IPS DF 6.9 (cell line): ENCODE measurements around the gene XRN2.
"Not testable (repeated sequence)": the region's sequence is repeated elsewhere in the genome, so short reads cannot be mapped to it uniquely, and the experiment has no call there.

Experiments used
- DNase-seq: peaks from one replicate; pipeline ENCODE4 v3.0.0-alpha.2; 2013; ENCODE audit warnings: low read depth, low spot score
- H3K27ac ChIP-seq: one replicate; pipeline ENCODE4 v1.5.1; 2013; ENCODE audit warnings: low read length, control low read depth
- H3K27me3 ChIP-seq: 2 replicates; pipeline ENCODE4 v1.6.1; 2013; ENCODE audit warnings: mild to moderate bottlenecking, low read length; ENCODE audit not compliant: control insufficient read depth, insufficient read depth
- H3K36me3 ChIP-seq: 2 replicates; pipeline ENCODE4 v1.6.1; 2013; ENCODE audit warnings: low read length; ENCODE audit not compliant: control insufficient read depth, insufficient read depth
- H3K4me1 ChIP-seq: 2 replicates; pipeline ENCODE4 v1.6.1; 2013; ENCODE audit warnings: low read length; ENCODE audit not compliant: control insufficient read depth, insufficient read depth
- H3K4me3 ChIP-seq: 2 replicates; pipeline ENCODE4 v1.5.1; 2013; ENCODE audit warnings: mild to moderate bottlenecking, low read length
- H3K9me3 ChIP-seq: 2 replicates; pipeline ENCODE4 v1.6.1; 2013; ENCODE audit warnings: low read length, inconsistent platforms; ENCODE audit not compliant: control insufficient read depth, insufficient read depth
- WGBS: extraction: QIAGEN DNeasy Blood & Tissue Kit; methylation state at CpG from one replicate; pipeline ENCODE4 v1.1.7; 2013; ENCODE audit warnings: mixed read lengths, missing lambda C conversion rate; ENCODE audit not compliant: insufficient read length, insufficient coverage; 5-methylcytosine and 5-hydroxymethylcytosine counted together

Gene XRN2

GRCh38 chr20:21365771-21366170 is 62.6 kb downstream of the XRN2 start:
- no peak for DNase-seq
- Histone ChIP-seq H3K4me1 (no peaks in the 10 kb centered on the region), H3K27ac (no peak overlapping the region), H3K4me3 (no peak overlapping the region), H3K27me3 (no peaks in the 10 kb centered on the region), H3K9me3 (no peaks in the 10 kb centered on the region), H3K36me3 (peaks cover 7% of the 10 kb centered on the region; the same call in 1 of the 2 replicates)
- no CpG with 5 or more reads among the region's 3 CpGs for WGBS

DNA sequence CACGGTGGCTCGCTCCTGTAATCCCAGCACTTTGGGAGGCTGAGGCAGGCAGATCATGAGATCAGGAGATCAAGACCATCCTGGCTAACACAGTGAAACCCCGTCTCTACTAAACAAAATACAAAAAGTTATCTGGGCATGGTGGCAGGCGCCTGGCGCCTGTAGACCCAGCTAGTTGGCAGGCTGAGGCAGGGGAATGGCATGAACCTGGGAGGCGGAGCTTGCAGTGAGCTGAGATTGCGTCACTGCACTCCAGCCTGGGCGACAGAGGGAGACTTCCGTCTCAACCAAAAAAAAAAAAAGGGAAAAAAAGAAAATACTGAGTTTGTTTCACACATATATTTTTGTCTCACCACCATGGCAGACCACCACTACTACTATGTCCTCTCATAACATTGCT is 63.1 kb downstream of the XRN2 start:
- WGBS = no CpG with 5 or more reads among the region's 9 CpGs
- H3K4me3 ChIP-seq, H3K27me3 ChIP-seq, H3K27ac ChIP-seq, H3K4me1 ChIP-seq, H3K36me3 ChIP-seq, H3K9me3 ChIP-seq, DNase-seq: not testable (repeated sequence)

DNA sequence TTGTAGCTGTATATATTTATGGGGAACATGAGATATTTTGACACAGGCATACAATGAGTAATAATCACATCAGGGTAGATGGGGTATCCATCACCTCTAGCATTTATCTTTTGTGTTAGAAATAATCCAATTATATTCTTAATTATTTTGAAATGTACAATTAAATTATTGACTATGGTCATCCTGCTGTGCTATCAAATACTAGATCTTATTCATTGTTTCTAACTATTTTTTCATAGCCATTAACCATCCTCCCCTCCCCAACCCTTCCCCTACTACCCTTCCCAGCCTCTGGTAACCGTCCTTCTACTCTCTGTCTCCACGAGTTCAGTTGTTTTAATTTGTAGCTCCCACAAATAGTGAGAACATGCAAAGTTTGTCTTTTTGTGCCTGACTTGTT is 65.7 kb downstream of the XRN2 start:
- peaks cover 3% of the 10 kb centered on the region; the same call in 1 of the 2 replicates for H3K36me3 ChIP-seq
- no peak overlapping the region for H3K4me3 ChIP-seq
- H3K9me3 ChIP-seq = no peaks in the 10 kb centered on the region
- no peak overlapping the region for H3K27ac ChIP-seq
- no peak for DNase-seq
- H3K4me1 ChIP-seq = no peaks in the 10 kb centered on the region
- WGBS = no CpG with 5 or more reads among the region's 2 CpGs
- H3K27me3 ChIP-seq = no peaks in the 10 kb centered on the region

- peaks cover 3% of the 10 kb centered on the region; the same call in 1 of the 2 replicates for H3K36me3 ChIP-seq
Measured at GRCh38 chr20:21371193-21371592, 68.1 kb downstream of the XRN2 start.

DNA sequence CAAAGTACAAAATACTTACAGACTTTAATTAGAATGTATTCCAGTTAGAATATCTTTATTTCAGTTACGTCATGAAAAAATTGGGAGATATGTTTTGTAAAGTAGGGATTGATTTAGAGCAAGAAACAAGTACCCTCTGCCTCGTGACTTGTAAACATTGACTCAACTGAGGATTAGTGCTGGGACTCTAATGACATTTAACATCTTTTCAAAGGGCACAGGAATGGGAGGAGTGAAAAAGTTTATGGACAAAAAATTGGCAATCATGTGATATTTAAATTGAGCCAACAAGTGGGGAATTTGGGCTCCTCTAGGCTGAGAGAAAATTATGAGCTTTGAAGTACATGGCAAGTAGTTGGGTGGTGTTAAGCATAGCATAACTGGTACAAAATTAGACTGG is 68.9 kb downstream of the XRN2 start:
- Histone ChIP-seq H3K4me1 (no peaks in the 10 kb centered on the region), H3K9me3 (no peaks in the 10 kb centered on the region), H3K36me3 (no peaks in the 10 kb centered on the region), H3K27ac (no peak overlapping the region), H3K27me3 (no peaks in the 10 kb centered on the region), H3K4me3 (no peak overlapping the region)
- 100% methylated on average over 1 of the region's 2 CpGs for WGBS
- DNase-seq = no peak

More at GRCh38 chr20:21371193-21371592, 68.1 kb downstream of the XRN2 start:
- H3K27ac ChIP-seq = no peak overlapping the region
- no peaks in the 10 kb centered on the region for H3K4me1 ChIP-seq
- H3K9me3 ChIP-seq = no peaks in the 10 kb centered on the region
- no CpG with 5 or more reads among the region's 1 CpG for WGBS
- no peak overlapping the region for H3K4me3 ChIP-seq
- no peak for DNase-seq
- no peaks in the 10 kb centered on the region for H3K27me3 ChIP-seq

- H3K27me3 ChIP-seq = no peaks in the 10 kb centered on the region
- no CpG with 5 or more reads among the region's 1 CpG for WGBS
- H3K36me3 ChIP-seq = no peaks in the 10 kb centered on the region
- no peaks in the 10 kb centered on the region for H3K9me3 ChIP-seq
- no peak for DNase-seq
- no peak overlapping the region for H3K27ac ChIP-seq
- H3K4me3 ChIP-seq = no peak overlapping the region
- no peaks in the 10 kb centered on the region for H3K4me1 ChIP-seq
Measured at GRCh38 chr20:21373436-21373835, 70.3 kb downstream of the XRN2 start.

DNA sequence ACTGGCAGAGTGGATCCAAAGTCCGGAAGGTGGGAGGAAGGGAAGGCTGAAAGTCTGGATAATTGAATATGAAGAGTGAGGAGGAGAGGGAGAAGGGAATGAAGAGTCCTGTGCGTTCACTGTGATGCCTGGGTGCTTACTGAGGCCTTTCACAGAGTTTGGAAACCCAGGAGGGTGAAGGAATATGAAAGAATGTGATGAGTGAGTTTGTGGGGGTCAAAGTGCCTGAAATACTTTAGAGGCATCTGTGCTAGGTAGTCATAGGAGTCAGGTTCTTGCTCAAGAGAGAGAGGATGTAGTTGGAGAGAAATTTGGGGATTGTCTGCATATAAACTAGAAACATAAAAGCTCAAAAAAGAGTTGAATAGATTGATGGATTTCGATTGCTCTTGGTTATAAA is 73.5 kb downstream of the XRN2 start:
- H3K27me3 ChIP-seq = no peaks in the 10 kb centered on the region
- H3K4me3 ChIP-seq = no peak overlapping the region
- no peaks in the 10 kb centered on the region for H3K4me1 ChIP-seq
- no peaks in the 10 kb centered on the region for H3K9me3 ChIP-seq
- no peaks in the 10 kb centered on the region; the same call in 1 of the 2 replicates for H3K36me3 ChIP-seq
- 100% methylated on average over 2 of the region's 3 CpGs for WGBS
- no peak overlapping the region for H3K27ac ChIP-seq
- DNase-seq = no peak

DNA sequence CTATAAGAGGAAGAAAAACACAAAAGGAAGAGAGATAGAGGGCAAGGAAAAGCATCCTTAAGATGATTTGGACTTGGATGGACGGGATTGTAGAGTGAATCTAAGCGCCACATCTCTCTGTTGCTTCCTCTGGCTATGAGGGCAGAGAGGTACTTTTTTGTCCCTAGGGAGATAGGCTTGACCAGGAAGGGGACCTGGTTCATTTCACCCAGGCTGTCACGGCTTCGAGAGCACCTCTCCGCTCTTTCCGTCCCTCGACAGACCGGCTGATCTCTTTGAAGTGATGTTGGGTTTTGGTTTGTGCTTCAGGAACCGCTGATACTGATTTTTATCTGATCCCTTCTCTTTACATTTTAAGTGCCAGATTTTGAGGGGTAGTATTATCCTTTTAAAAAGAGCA is 74.6 kb downstream of the XRN2 start:
- WGBS = no CpG with 5 or more reads among the region's 9 CpGs
- Histone ChIP-seq H3K27me3 (no peaks in the 10 kb centered on the region), H3K9me3 (no peaks in the 10 kb centered on the region), H3K4me3 (no peak overlapping the region), H3K36me3 (no peaks in the 10 kb centered on the region; the same call in 1 of the 2 replicates), H3K27ac (no peak overlapping the region), H3K4me1 (no peaks in the 10 kb centered on the region)
- no peak for DNase-seq

GRCh38 chr20:21378259-21378658 is 75.1 kb downstream of the XRN2 start:
- no CpG with 5 or more reads among the region's 5 CpGs for WGBS
- no peak overlapping the region for H3K4me3 ChIP-seq
- H3K27ac ChIP-seq = no peak overlapping the region
- no peaks in the 10 kb centered on the region for H3K9me3 ChIP-seq
- no peaks in the 10 kb centered on the region for H3K27me3 ChIP-seq
- DNase-seq = no peak
- no peaks in the 10 kb centered on the region for H3K4me1 ChIP-seq
- no peaks in the 10 kb centered on the region; the same call in 1 of the 2 replicates for H3K36me3 ChIP-seq

- Histone ChIP-seq H3K4me1 (no peaks in the 10 kb centered on the region), H3K4me3 (no peak overlapping the region), H3K9me3 (no peaks in the 10 kb centered on the region), H3K36me3 (peaks cover 3% of the 10 kb centered on the region; the same call in 1 of the 2 replicates), H3K27me3 (no peaks in the 10 kb centered on the region), H3K27ac (no peak overlapping the region)
- no peak for DNase-seq
- no CpG with 5 or more reads among the region's 2 CpGs for WGBS
Measured at GRCh38 chr20:21380711-21381110, 77.6 kb downstream of the XRN2 start.

GRCh38 chr20:21381619-21382018 is 78.5 kb downstream of the XRN2 start:
- no peak for DNase-seq
- Histone ChIP-seq H3K4me1 (no peaks in the 10 kb centered on the region), H3K36me3 (peaks cover 3% of the 10 kb centered on the region; the same call in 1 of the 2 replicates), H3K27ac (no peak overlapping the region), H3K4me3 (no peak overlapping the region), H3K27me3 (no peaks in the 10 kb centered on the region), H3K9me3 (no peaks in the 10 kb centered on the region)
- WGBS = no CpG with 5 or more reads among the region's 1 CpG
